Iris pigment epithelial cell (primary cell): ENCODE measurements around the gene DGKH.
"Not testable (repeated sequence)": the region's sequence is repeated elsewhere in the genome, so short reads cannot be mapped to it uniquely, and the experiment has no call there.

Experiments used
- DNase-seq: peaks from one replicate; pipeline ENCODE4 v3.0.0-alpha.2; 2011; ENCODE audit warnings: low read depth

Gene DGKH

GRCh38 chr13:42170029-42170428, 121.6 kb downstream of the DGKH start:
- DNase-seq, result no peak

- DNase-seq, result peak; percentile 28
Measured at GRCh38 chr13:42173789-42174343, 125.4 kb downstream of the DGKH start.

GRCh38 chr13:42174344-42175162, 126.1 kb downstream of the DGKH start:
- peak; percentile 85 for DNase-seq

GRCh38 chr13:42176294-42176693, 127.8 kb downstream of the DGKH start:
- no peak for DNase-seq

- DNase-seq, result no peak
Measured at GRCh38 chr13:42177189-42177588, 128.7 kb downstream of the DGKH start.

- no peak for DNase-seq
Measured at GRCh38 chr13:42181381-42181953, 133.0 kb downstream of the DGKH start.

- no peak for DNase-seq
Measured at GRCh38 chr13:42189061-42189460, 140.6 kb downstream of the DGKH start.

GRCh38 chr13:42190529-42190928, 142.1 kb downstream of the DGKH start:
- no peak for DNase-seq

- peak; percentile 52 for DNase-seq
Measured at GRCh38 chr13:42211704-42212464, 163.4 kb downstream of the DGKH start.

- DNase-seq, result no peak
Measured at GRCh38 chr13:42214446-42214845, 166.0 kb downstream of the DGKH start.

- DNase-seq, result peak; percentile 67
Measured at GRCh38 chr13:42215578-42216421, 167.4 kb downstream of the DGKH start.

- no peak for DNase-seq
Measured at GRCh38 chr13:42216422-42216735, 167.9 kb downstream of the DGKH start.

- no peak for DNase-seq
Measured at GRCh38 chr13:42218576-42218975, 170.1 kb downstream of the DGKH start.

GRCh38 chr13:42219051-42219450, 170.6 kb downstream of the DGKH start:
- DNase-seq, result no peak

GRCh38 chr13:42219876-42220275, 171.4 kb downstream of the DGKH start:
- DNase-seq, result no peak

- no peak for DNase-seq
Measured at GRCh38 chr13:42221121-42221765, 172.8 kb downstream of the DGKH start.

- no peak for DNase-seq
Measured at GRCh38 chr13:42223681-42224080, 175.2 kb downstream of the DGKH start.

- peak; percentile 18 for DNase-seq
Measured at GRCh38 chr13:42225051-42225450, 176.6 kb downstream of the DGKH start.

- DNase-seq, result not testable (repeated sequence)
Measured at GRCh38 chr13:42226759-42227158, 178.3 kb downstream of the DGKH start.

GRCh38 chr13:42228527-42228926, 180.1 kb downstream of the DGKH start:
- DNase-seq, result no peak

- peak; percentile 53 for DNase-seq
Measured at GRCh38 chr13:42229287-42229686, 180.8 kb downstream of the DGKH start.
